ENCODE data around the gene FARP1.

Gene FARP1

DNA sequence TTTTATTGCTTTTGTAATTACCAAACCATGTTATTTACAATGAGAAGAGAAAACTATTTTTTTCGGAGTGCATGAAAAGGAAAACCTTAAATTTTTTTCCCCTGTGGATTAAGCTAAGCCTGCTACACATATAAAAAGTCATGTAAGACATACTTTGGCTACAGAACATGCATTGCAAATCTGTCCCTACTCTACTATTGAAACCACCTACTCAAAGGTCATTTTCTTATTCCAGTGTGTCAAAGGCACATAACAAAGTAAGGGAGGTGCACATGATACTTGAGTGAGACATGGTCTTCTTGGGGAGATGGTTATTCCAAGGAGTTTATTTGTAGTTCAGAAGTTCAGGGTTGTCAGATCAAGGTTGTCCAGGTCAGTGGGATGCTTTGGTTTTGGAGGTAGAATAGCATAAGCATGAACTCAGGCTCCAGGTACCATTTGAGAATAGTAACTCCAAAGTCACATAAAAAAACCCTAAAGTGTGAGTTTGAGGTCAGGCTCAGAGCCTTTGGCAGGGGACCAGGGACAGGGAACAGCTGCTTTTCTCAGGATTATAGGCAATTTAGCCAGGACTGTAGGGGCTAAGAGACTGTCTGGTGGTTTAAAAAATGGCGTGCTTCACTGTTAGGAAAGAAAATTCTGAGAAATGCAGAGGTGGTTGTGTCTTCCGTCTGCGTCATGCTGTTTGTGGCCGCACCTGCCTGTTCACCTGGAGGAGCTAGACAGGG is 15.4 kb downstream of the FARP1 start:
- no peak overlapping the region for H3K4me3 ChIP-seq (IDR thresholded peaks at IDR 0.05; ENCODE audit: insufficient read depth, low read depth, low read length)
- peaks cover 4% of the 10 kb centered on the region; the same call in 1 of the 2 replicates for H3K79me2 ChIP-seq (ENCODE audit: insufficient read depth, low read depth)
- peaks cover 12% of the 10 kb centered on the region for H3K4me1 ChIP-seq (ENCODE audit: low read depth, poor library complexity, severe bottlenecking)
- no peak overlapping the region for H3K4me2 ChIP-seq
- H4K20me1 ChIP-seq (ENCODE audit: insufficient read depth), result no peaks in the 10 kb centered on the region
- H3K27me3 ChIP-seq (ENCODE audit: insufficient read depth, low read depth), result no peaks in the 10 kb centered on the region
- H2AFZ ChIP-seq (ENCODE audit: low read depth), result no peak overlapping the region
- no peak overlapping the region for H3K27ac ChIP-seq
- TF ChIP-seq, protein P1, sequence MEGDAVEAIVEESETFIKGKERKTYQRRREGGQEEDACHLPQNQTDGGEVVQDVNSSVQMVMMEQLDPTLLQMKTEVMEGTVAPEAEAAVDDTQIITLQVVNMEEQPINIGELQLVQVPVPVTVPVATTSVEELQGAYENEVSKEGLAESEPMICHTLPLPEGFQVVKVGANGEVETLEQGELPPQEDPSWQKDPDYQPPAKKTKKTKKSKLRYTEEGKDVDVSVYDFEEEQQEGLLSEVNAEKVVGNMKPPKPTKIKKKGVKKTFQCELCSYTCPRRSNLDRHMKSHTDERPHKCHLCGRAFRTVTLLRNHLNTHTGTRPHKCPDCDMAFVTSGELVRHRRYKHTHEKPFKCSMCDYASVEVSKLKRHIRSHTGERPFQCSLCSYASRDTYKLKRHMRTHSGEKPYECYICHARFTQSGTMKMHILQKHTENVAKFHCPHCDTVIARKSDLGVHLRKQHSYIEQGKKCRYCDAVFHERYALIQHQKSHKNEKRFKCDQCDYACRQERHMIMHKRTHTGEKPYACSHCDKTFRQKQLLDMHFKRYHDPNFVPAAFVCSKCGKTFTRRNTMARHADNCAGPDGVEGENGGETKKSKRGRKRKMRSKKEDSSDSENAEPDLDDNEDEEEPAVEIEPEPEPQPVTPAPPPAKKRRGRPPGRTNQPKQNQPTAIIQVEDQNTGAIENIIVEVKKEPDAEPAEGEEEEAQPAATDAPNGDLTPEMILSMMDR (conservative IDR thresholded peaks at IDR 0.05; ENCODE audit: low read depth, low read length), result no peak
- H3K36me3 ChIP-seq (ENCODE audit: insufficient read depth), result no peaks in the 10 kb centered on the region
- H3K9ac ChIP-seq, result no peak overlapping the region

DNA sequence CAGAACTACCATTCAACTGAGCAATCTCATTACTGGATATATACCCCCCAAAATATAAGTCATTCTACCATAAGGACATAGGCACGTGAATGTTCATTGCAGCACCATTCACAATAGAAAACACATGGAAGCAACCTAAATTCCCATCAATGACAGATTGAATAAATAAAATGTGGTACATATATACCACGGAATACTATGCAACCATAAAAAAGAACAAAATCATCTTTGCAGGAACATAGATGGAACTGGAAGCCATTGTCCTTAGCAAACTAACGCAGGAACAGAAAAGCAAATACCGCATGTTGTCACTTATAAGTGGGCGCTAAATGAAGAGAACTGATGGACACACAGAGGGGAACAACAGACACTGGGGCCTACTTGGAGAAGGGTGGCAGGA is 20.0 kb downstream of the FARP1 start:
- Histone ChIP-seq H3K9ac (no peak overlapping the region), H3K4me1 (ENCODE audit: low read depth, poor library complexity, severe bottlenecking) (peaks cover 12% of the 10 kb centered on the region), H3K4me2 (no peak overlapping the region), H3K4me3 (IDR thresholded peaks at IDR 0.05; ENCODE audit: insufficient read depth, low read depth, low read length) (no peak overlapping the region), H2AFZ (ENCODE audit: low read depth) (no peak overlapping the region), H4K20me1 (ENCODE audit: insufficient read depth) (no peaks in the 10 kb centered on the region), H3K79me2 (ENCODE audit: insufficient read depth, low read depth) (no peaks in the 10 kb centered on the region), H3K27me3 (ENCODE audit: insufficient read depth, low read depth) (no peaks in the 10 kb centered on the region), H3K36me3 (ENCODE audit: insufficient read depth) (no peaks in the 10 kb centered on the region), H3K27ac (no peak overlapping the region)
- TF ChIP-seq, protein P1 (conservative IDR thresholded peaks at IDR 0.05; ENCODE audit: low read depth, low read length), result no peak

DNA sequence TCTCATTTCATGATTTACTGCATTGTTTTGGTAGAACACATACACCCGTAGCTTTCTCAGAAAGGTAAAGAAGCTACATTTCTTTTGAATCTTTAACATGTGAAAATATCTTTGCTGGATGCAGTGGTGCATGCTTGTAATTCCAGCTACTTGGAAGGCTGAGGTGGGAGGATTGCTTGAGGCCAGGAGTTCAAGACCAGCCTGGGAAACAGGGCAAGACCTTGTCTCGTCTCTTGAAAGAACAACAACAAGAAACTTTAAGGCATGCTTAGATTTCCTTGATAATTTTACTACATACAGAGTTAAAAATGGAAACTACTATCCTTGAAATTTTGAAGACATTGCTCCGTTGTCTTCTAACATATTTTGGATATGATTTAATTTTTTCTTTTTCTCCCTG is 26.4 kb downstream of the FARP1 start:
- Histone ChIP-seq H3K27ac (no peak overlapping the region), H2AFZ (ENCODE audit: low read depth) (no peak overlapping the region), H4K20me1 (ENCODE audit: insufficient read depth) (no peaks in the 10 kb centered on the region), H3K9ac (no peak overlapping the region), H3K4me1 (ENCODE audit: low read depth, poor library complexity, severe bottlenecking) (no peaks in the 10 kb centered on the region), H3K4me3 (IDR thresholded peaks at IDR 0.05; ENCODE audit: insufficient read depth, low read depth, low read length) (no peak overlapping the region), H3K4me2 (no peak overlapping the region), H3K36me3 (ENCODE audit: insufficient read depth) (no peaks in the 10 kb centered on the region), H3K79me2 (ENCODE audit: insufficient read depth, low read depth) (no peaks in the 10 kb centered on the region), H3K27me3 (ENCODE audit: insufficient read depth, low read depth) (no peaks in the 10 kb centered on the region)
- TF ChIP-seq, protein P1 (conservative IDR thresholded peaks at IDR 0.05; ENCODE audit: low read depth, low read length), result no peak

DNA sequence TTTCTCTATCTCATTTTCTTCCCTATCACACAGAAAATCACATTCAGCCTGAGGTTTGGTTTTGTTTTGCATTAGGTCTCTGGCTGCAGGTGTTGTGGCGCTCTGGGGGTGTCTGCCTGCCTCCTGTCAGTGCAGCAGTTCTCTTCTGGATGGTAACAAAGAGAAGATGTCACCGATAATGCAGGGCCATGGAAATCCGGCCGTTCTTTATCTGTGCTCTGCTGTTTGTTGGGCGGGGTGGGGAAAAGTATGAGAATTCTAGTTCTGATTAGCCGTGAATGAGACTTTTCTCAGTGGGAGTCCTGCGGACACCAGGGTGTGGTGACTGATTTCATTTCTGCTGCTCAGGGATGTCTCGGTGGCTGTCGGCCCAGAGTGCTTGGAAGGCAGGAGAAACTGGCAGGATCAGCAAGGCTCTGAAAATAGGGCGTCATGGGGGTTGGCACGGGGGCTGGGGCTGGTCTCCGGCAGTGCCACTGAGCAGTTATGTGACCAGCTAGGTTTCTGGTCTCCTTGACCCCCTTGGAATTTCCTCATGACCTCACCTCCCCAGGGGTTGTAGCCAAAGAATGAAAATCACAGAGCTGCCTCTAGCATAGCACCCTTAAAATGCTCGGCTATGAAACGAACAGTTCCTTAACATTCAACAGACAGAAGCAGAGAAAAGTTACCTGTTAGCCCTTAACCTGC is 29.2 kb downstream of the FARP1 start:
- Histone ChIP-seq H3K79me2 (ENCODE audit: insufficient read depth, low read depth) (no peaks in the 10 kb centered on the region), H3K4me3 (IDR thresholded peaks at IDR 0.05; ENCODE audit: insufficient read depth, low read depth, low read length) (no peak overlapping the region), H3K9ac (no peak overlapping the region), H2AFZ (ENCODE audit: low read depth) (no peak overlapping the region), H3K27ac (no peak overlapping the region), H3K4me2 (no peak overlapping the region), H3K4me1 (ENCODE audit: low read depth, poor library complexity, severe bottlenecking) (no peaks in the 10 kb centered on the region), H3K36me3 (ENCODE audit: insufficient read depth) (no peaks in the 10 kb centered on the region), H3K27me3 (ENCODE audit: insufficient read depth, low read depth) (no peaks in the 10 kb centered on the region), H4K20me1 (ENCODE audit: insufficient read depth) (no peaks in the 10 kb centered on the region)
- TF ChIP-seq, protein P1 (conservative IDR thresholded peaks at IDR 0.05; ENCODE audit: low read depth, low read length), result no peak
